H1 (cell line): ENCODE results near the gene RALY. TPM values are rescaled to one million over a fixed set of nuclear protein-coding genes. Genes with fewer than 3 reads are reported as not detected.

Experiments
- CTCF ChIA-PET: fragments of 300-600 bp; sonication (Branson Sonifier 250); formaldehyde crosslinking; loops from one replicate; lab custom pipeline; 2021; ENCODE audit not compliant: partially characterized antibody; lab: Charles Lee
- POLR2A ChIA-PET: fragments of 300-600 bp; sonication (Branson Sonifier 250); formaldehyde crosslinking; loops from one replicate; lab custom pipeline; 2021; ENCODE audit warnings: inconsistent platforms; ENCODE audit not compliant: partially characterized antibody; lab: Charles Lee
- DNase-seq, 2 experiments: peaks; one replicate each; pipeline versions ENCODE4 v3.0.0 to v3.0.0-alpha.2; 2010 to 2022; ENCODE audit warnings: low spot score in 2 of 2, low read depth in 1 of 2, mixed read lengths in 1 of 2
- FAIRE-seq: peaks from 2 replicates; lab custom pipeline; 2011; peaks lifted over from hg19 to GRCh38; lab: Jason Lieb, UNC
- H2AFZ ChIP-seq: 2 replicates; pipeline ENCODE4 v1.8.1; 2012; ENCODE audit warnings: low read length, inconsistent platforms
- H2AK5ac ChIP-seq: 2 replicates; pipeline ENCODE4 v1.6.1; 2013; ENCODE audit warnings: low read depth, low read length
- H2BK120ac ChIP-seq: replicated peaks from 2 replicates; pipeline ENCODE3; 2013; ENCODE audit warnings: low read depth, low read length, inconsistent platforms
- H2BK12ac ChIP-seq: 2 replicates; pipeline ENCODE4 v1.6.1; 2013; ENCODE audit warnings: low read depth, low read length
- H2BK15ac ChIP-seq: 2 replicates; pipeline ENCODE4 v1.6.1; 2013; ENCODE audit warnings: low read length
- H2BK20ac ChIP-seq: 2 replicates; pipeline ENCODE4 v1.6.1; 2013; ENCODE audit warnings: low read length
- H2BK5ac ChIP-seq: 2 replicates; pipeline ENCODE4 v1.6.1; 2013; ENCODE audit warnings: low read depth, low read length
- H3K14ac ChIP-seq: 2 replicates; pipeline ENCODE4 v1.6.1; 2013; ENCODE audit warnings: inconsistent platforms; ENCODE audit not compliant: insufficient read length
- H3K18ac ChIP-seq: 2 replicates; pipeline ENCODE4 v1.6.1; 2013; ENCODE audit warnings: low read length; ENCODE audit errors: extremely low read depth
- H3K23ac ChIP-seq: 2 replicates; pipeline ENCODE4 v1.6.1; 2013; ENCODE audit warnings: inconsistent platforms; ENCODE audit not compliant: insufficient read length
- H3K23me2 ChIP-seq: 2 replicates; pipeline ENCODE4 v1.6.1; 2013; ENCODE audit warnings: low read depth, low read length
- H3K27ac ChIP-seq: 2 replicates; pipeline ENCODE4 v1.6.1; 2011; ENCODE audit warnings: low read depth, low read length, inconsistent platforms
- H3K27me3 ChIP-seq, 4 experiments: replicated peaks in 1 of 4; 1 replicate in 1 of 4; 2 replicates in 3 of 4; pipeline versions ENCODE4 v1.6.1 to v1.8.1; 2011 to 2013; ENCODE audit warnings: low read length in 3 of 4, mild to moderate bottlenecking in 3 of 4, inconsistent platforms in 2 of 4, mixed read lengths in 2 of 4, moderate library complexity in 1 of 4; ENCODE audit not compliant: control insufficient read depth in 3 of 4, insufficient read depth in 3 of 4; ENCODE audit errors: extremely low read depth in 1 of 4
- H3K36me3 ChIP-seq, 4 experiments: 2 replicates each; pipeline versions ENCODE4 v1.6.1 to v1.8.1; 2011 to 2013; ENCODE audit warnings: mild to moderate bottlenecking in 4 of 4, low read length in 3 of 4, moderate library complexity in 2 of 4, control low read depth in 1 of 4, inconsistent platforms in 1 of 4; ENCODE audit not compliant: insufficient read depth in 4 of 4, control insufficient read depth in 2 of 4
- H3K4ac ChIP-seq: replicated peaks from 2 replicates; pipeline ENCODE3; 2013; ENCODE audit warnings: low read length, low read depth, mixed read lengths, inconsistent platforms; ENCODE audit not compliant: insufficient read length
- H3K4me1 ChIP-seq, 4 experiments: replicated peaks in 1 of 4; 1 replicate in 1 of 4; 2 replicates in 3 of 4; pipeline versions ENCODE4 v1.6.1 to v1.8.1; 2011 to 2013; ENCODE audit warnings: low read length in 3 of 4, inconsistent platforms in 2 of 4, mixed read lengths in 1 of 4; ENCODE audit not compliant: insufficient read depth in 4 of 4, control insufficient read depth in 3 of 4
- H3K4me2 ChIP-seq, 2 experiments: 2 replicates each; pipeline versions ENCODE4 v1.6.1 to v1.8.1; 2011 to 2013; ENCODE audit warnings: low read depth in 2 of 2, low read length in 2 of 2, control low read depth in 1 of 2, inconsistent platforms in 1 of 2, mild to moderate bottlenecking in 1 of 2; ENCODE audit not compliant: insufficient read depth in 1 of 2
- H3K4me3 ChIP-seq, 4 experiments: fragments of 200-600, 300-600 bp in 1 of 4; sonication (generic), shearing (Covaris generic), sonication (Bioruptor Twin) in 1 of 4; 2 replicates each; pipeline versions ENCODE4 v1.5.1 to v1.8.1; 2011 to 2016; ENCODE audit warnings: low read length in 4 of 4, low read depth in 3 of 4, control low read depth in 2 of 4, inconsistent platforms in 2 of 4, mild to moderate bottlenecking in 2 of 4, mixed read lengths in 1 of 4, moderate library complexity in 1 of 4; ENCODE audit not compliant: insufficient read depth in 2 of 4; ENCODE audit errors: extremely low read depth in 1 of 4
- H3K56ac ChIP-seq: replicated peaks from 2 replicates; pipeline ENCODE3; 2013; ENCODE audit warnings: low read depth, mild to moderate bottlenecking, mixed read lengths, low read length, inconsistent platforms; ENCODE audit not compliant: insufficient read length
- H3K79me1 ChIP-seq: 2 replicates; pipeline ENCODE4 v1.6.1; 2013; ENCODE audit warnings: low read depth, low read length, control low read depth
- H3K79me2 ChIP-seq, 2 experiments: 2 replicates each; pipeline versions ENCODE4 v1.6.1 to v1.8.1; 2012 to 2013; ENCODE audit warnings: low read length in 2 of 2, mild to moderate bottlenecking in 2 of 2, inconsistent platforms in 1 of 2; ENCODE audit not compliant: insufficient read depth in 2 of 2, control insufficient read depth in 1 of 2
- H3K9ac ChIP-seq, 4 experiments: replicated peaks in 1 of 4; 1 replicate in 1 of 4; 2 replicates in 3 of 4; pipeline versions ENCODE4 v1.6.1 to v1.8.1; 2011 to 2013; ENCODE audit warnings: low read depth in 3 of 4, low read length in 3 of 4, control low read depth in 2 of 4, mild to moderate bottlenecking in 2 of 4, moderate library complexity in 2 of 4, inconsistent platforms in 1 of 4; ENCODE audit errors: extremely low read depth in 1 of 4
- H3K9me3 ChIP-seq, 2 experiments: 2 replicates each; pipeline versions ENCODE4 v1.6.1 to v1.8.1; 2012 to 2013; ENCODE audit warnings: mild to moderate bottlenecking in 2 of 2, moderate library complexity in 2 of 2, control low read depth in 1 of 2, inconsistent platforms in 1 of 2, low read depth in 1 of 2, low read length in 1 of 2, mixed read lengths in 1 of 2; ENCODE audit not compliant: insufficient read depth in 2 of 2
- H4K20me1 ChIP-seq, 2 experiments: replicated peaks in 1 of 2; 2 replicates each; pipeline versions ENCODE3 to v1.8.1; 2011 to 2013; ENCODE audit warnings: inconsistent platforms in 2 of 2, low read length in 2 of 2, mild to moderate bottlenecking in 1 of 2; ENCODE audit not compliant: insufficient read depth in 2 of 2, control insufficient read depth in 1 of 2
- H4K5ac ChIP-seq: 2 replicates; pipeline ENCODE4 v1.6.1; 2013; ENCODE audit warnings: low read length, low read depth, mixed read lengths, inconsistent platforms; ENCODE audit not compliant: insufficient read length
- H4K8ac ChIP-seq: 2 replicates; pipeline ENCODE4 v1.8.0; 2013; ENCODE audit warnings: mild to moderate bottlenecking, moderate library complexity, low read length, inconsistent platforms; ENCODE audit not compliant: insufficient read depth; ENCODE audit errors: extremely low read depth
- H4K91ac ChIP-seq: replicated peaks from 2 replicates; pipeline ENCODE3; 2013; ENCODE audit warnings: low read length, mixed read lengths, inconsistent platforms; ENCODE audit not compliant: insufficient read length
- BRCA1 ChIP-seq: IDR thresholded peaks from 2 replicates; pipeline ENCODE4 v1.6.1; 2012; ENCODE audit warnings: low read depth, low read length, improper control_type of control experiment
- JUND ChIP-seq: IDR thresholded peaks from 2 replicates; pipeline ENCODE4 v1.6.1; 2011; ENCODE audit warnings: mild to moderate bottlenecking, improper control_type of control experiment, low read length
- RAD21 ChIP-seq, 2 experiments: IDR thresholded peaks in 1 of 2; conservative IDR thresholded peaks in 1 of 2; 2 replicates each; pipeline ENCODE4 v1.6.1; 2011; ENCODE audit warnings: low read depth in 2 of 2, low read length in 2 of 2, improper control_type of control experiment in 1 of 2, inconsistent platforms in 1 of 2, mild to moderate bottlenecking in 1 of 2, moderate library complexity in 1 of 2
- RNF2 ChIP-seq: fragments of 200-900, 300-1000 bp; sonication (generic); IDR thresholded peaks from 2 replicates; pipeline ENCODE4 v1.7.1; 2016; ENCODE audit warnings: borderline replicate concordance, low read depth, mild to moderate bottlenecking, antibody characterized with exemption, low read length; ENCODE audit not compliant: poor library complexity, severe bottlenecking; ENCODE audit errors: missing control alignments
- SIN3A ChIP-seq, 2 experiments: IDR thresholded peaks in 1 of 2; conservative IDR thresholded peaks in 1 of 2; 2 replicates each; pipeline ENCODE4 v1.6.1; 2011 to 2012; ENCODE audit warnings: low read length in 2 of 2, improper control_type of control experiment in 1 of 2, low read depth in 1 of 2, mild to moderate bottlenecking in 1 of 2
- polyA plus RNA-seq, 7 experiments: library from polyadenylated mRNA; depleted of rRNA in 3 of 7; stranded (reverse) in 5 of 7; unstranded in 2 of 7; fragments of >200 nt in 5 of 7; fragments of 200-250 nt in 2 of 7; gene quantifications; 1 replicate in 5 of 7; 2 replicates in 1 of 7; 4 replicates in 1 of 7; pipeline versions ENCODE4 v1.2.1 to v1.2.3, GENCODE V29; 2011 to 2013; ENCODE audit warnings: missing spikeins in 2 of 7, mixed read lengths in 2 of 7
- total RNA-seq: library from RNA; stranded (reverse); fragmentation: NEBNext Ultra II Directional; extraction: Animal tissue kit (Norgen Biotek cat#: 25700); gene quantifications from 2 replicates; pipeline ENCODE4 v1.2.1, GENCODE V29; 2021
- TF ChIP-seq, protein P1 (sequence below): IDR thresholded peaks from 2 replicates; pipeline ENCODE4 v1.6.1; 2011; ENCODE audit warnings: low read length, improper control_type of control experiment

RALY gene
- total and polyA plus RNA-seq, 2 of the 8 experiments (the other 6 are each of a cell fraction or from before 2014, with no cell fraction given): 133 to 148 TPM

DNA sequence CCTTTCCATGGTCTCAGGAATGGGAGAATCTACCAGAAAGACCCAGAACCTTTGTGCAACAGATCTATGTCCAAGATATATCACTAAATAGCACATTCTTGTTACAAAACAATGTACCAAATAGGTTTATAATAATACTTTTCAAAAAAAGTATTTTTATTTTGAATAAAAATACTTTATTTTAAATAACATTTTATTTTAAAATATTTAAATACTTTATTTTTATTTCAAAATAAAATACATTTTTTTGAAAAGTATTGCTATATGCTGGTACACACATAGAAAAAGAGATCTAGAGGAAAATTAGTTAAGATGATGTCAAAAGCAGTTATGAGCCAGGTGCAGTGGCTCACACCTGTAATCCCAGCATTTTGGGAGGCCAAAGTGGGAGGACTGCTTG, 16.8 kb upstream of the RALY start:
- Histone ChIP-seq H3K27me3 (no peaks in the 10 kb centered on the region), H3K18ac (no peak overlapping the region), H3K36me3 (no peaks in the 10 kb centered on the region), H4K8ac (no peak overlapping the region), H3K14ac (no peak overlapping the region), H2AK5ac (no peak overlapping the region), H2BK5ac (no peak overlapping the region), H3K56ac (no peak overlapping the region), H3K23ac (no peak overlapping the region), H3K23me2 (no peaks in the 10 kb centered on the region), H2BK12ac (no peak overlapping the region), H2BK20ac (no peak overlapping the region), H3K9me3 (no peaks in the 10 kb centered on the region), H2BK15ac (no peak overlapping the region), H3K4ac (no peak overlapping the region), H3K4me1 (no peaks in the 10 kb centered on the region), H4K5ac (no peak overlapping the region), H3K27ac (no peak overlapping the region), H3K4me2 (no peak overlapping the region), H4K91ac (no peak overlapping the region), H3K4me3 (no peak overlapping the region), H2AFZ (no peak overlapping the region), H3K9ac (no peak overlapping the region), H3K79me1 (no peaks in the 10 kb centered on the region), H4K20me1 (no peaks in the 10 kb centered on the region), H2BK120ac (no peak overlapping the region), H3K79me2 (no peaks in the 10 kb centered on the region)
- DNase-seq (no peak), FAIRE-seq (no peak)
- POLR2A ChIA-PET: no interaction called here
- CTCF ChIA-PET: no interaction called here
- TF ChIP-seq SIN3A (conservative IDR thresholded peaks at IDR 0.05 in 1 of 2, IDR thresholded peaks at IDR 0.05 in 1 of 2; ENCODE audit: low read depth in 1 of 2, low read length in 2 of 2) (no peak), JUND (no peak), RAD21 (IDR thresholded peaks at IDR 0.05 in 1 of 2, conservative IDR thresholded peaks at IDR 0.05 in 1 of 2; ENCODE audit: low read depth in 2 of 2, low read length in 2 of 2) (no peak), BRCA1 (no peak), RNF2 (no peak)
- TF ChIP-seq, protein P1, sequence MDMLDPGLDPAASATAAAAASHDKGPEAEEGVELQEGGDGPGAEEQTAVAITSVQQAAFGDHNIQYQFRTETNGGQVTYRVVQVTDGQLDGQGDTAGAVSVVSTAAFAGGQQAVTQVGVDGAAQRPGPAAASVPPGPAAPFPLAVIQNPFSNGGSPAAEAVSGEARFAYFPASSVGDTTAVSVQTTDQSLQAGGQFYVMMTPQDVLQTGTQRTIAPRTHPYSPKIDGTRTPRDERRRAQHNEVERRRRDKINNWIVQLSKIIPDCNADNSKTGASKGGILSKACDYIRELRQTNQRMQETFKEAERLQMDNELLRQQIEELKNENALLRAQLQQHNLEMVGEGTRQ: no peak
